Heart left ventricle (tissue), 13 donors: ENCODE results near the gene PRCC.

Experiments used
- CTCF ChIP-seq, 12 donors: fragments of 200-600 bp; sonication (generic) in 4 of 12; IDR thresholded peaks; one replicate each; pipeline versions ENCODE4 v1.5.0 to v1.8.0; 2018 to 2022; ENCODE audit warnings: antibody characterized with exemption in 12 of 12, mild to moderate bottlenecking in 5 of 12
- POLR2A ChIP-seq, 2 donors: fragments of 450-650 bp; IDR thresholded peaks; one replicate each; pipeline ENCODE4 v1.6.1; 2017; ENCODE audit warnings: antibody characterized with exemption in 2 of 2, mild to moderate bottlenecking in 2 of 2, moderate library complexity in 2 of 2
- donor health status: ischemic (EF 13 %, LVEDD 7.1; RV severe dilation, severe dysfunction).
- donor health status: DM: no; HTN: yes; CAD: no.
- donor health status: DM: no; HTN: no; CAD: no.
- donor health status: ischemic (EF 25% LVEDD 6.9; RV normal size, moderate dysfunction).
- donor health status: ischemic (EF 25% LVEDD 5.7; RV mildly dilated, moderate dysfunction).
- donor health status: ischemic (EF 35%, LVEDD 5.7; RV mildly dilated, moderate dysfunction).
- donor health status: nonischemic (EF 11% LVEDD 7.7; RV severe dilation, severe dysfunction).
- donor health status: DM: yes; HTN: yes; CAD: no.
- donor health status: PGD.
- donor health status: ischemic (EF 29% LVEDD 5.4; RV normal size, mild dysfunction).
- donor health status: nonischemic (EF 23%, LVEDD 6.1; RV moderate dilation, normal function).

GRCh38 chr1:156752843-156753482 is 14.4 kb upstream of the PRCC start:
- no peak for TF ChIP-seq CTCF (IDR thresholded peaks at IDR 0.05)
- no peak for TF ChIP-seq POLR2A (IDR thresholded peaks at IDR 0.05)
